Astrocyte of the spinal cord (primary cell): ENCODE measurements around the gene FSTL5.

ENCODE experiments used
- DNase-seq: peaks from one replicate; pipeline ENCODE4 v3.0.0; 2011; ENCODE audit warnings: low read depth, low spot score
- H3K4me3 ChIP-seq: 2 replicates; pipeline ENCODE4 v1.5.1; 2011; ENCODE audit warnings: low read depth, mild to moderate bottlenecking, low read length, moderate library complexity
- in situ Hi-C: cut with HindIII; loops from 2 replicates; pipeline ENCODE4 v1.10.0; 2017; ENCODE audit warnings: low sequenced_read_pairs
- TF ChIP-seq, protein P1 (sequence below): IDR thresholded peaks from 2 replicates; pipeline ENCODE4 v1.5.1; 2012; ENCODE audit warnings: low read depth, mild to moderate bottlenecking, low read length, inconsistent platforms

FSTL5 gene

DNA sequence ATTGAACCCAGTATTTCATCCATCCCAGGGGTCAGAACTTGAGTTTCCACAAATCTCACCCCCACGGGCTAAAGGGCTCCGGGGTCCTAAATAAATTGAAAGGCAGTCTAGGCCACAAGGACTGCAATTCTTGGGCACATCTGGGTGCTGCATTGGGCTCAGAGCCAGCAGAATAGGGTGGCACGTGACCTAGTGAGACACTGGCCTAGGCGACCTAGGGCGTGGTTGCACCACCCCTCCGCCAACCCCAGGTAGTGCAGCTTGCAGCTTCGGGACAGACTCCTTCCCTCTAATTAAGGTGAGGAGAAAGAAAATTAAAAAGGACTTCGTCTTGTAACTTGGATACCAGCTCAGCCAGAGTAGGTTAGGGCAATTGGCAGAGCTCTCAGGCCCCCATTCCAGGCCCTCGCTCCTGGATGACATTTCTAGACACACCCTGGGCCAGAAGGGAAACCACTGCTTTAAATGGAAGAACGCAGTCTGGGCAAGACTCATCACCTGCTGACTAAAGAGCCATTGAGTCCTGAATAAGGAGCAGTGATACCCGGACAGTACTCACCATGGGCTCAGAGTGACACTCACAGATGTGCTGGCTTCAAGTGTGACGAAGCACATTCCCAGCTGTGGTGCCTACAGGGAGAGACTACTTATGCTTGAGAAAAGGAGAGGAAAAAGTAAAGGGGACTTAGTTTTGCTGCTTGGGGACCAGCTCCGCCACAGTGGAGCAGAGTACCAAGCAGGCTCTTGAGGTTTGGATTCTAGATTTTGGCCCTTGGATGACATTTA, 735.4 kb downstream of the FSTL5 start:
- TF ChIP-seq, protein P1, sequence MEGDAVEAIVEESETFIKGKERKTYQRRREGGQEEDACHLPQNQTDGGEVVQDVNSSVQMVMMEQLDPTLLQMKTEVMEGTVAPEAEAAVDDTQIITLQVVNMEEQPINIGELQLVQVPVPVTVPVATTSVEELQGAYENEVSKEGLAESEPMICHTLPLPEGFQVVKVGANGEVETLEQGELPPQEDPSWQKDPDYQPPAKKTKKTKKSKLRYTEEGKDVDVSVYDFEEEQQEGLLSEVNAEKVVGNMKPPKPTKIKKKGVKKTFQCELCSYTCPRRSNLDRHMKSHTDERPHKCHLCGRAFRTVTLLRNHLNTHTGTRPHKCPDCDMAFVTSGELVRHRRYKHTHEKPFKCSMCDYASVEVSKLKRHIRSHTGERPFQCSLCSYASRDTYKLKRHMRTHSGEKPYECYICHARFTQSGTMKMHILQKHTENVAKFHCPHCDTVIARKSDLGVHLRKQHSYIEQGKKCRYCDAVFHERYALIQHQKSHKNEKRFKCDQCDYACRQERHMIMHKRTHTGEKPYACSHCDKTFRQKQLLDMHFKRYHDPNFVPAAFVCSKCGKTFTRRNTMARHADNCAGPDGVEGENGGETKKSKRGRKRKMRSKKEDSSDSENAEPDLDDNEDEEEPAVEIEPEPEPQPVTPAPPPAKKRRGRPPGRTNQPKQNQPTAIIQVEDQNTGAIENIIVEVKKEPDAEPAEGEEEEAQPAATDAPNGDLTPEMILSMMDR = no peak
- no peak overlapping the region for H3K4me3 ChIP-seq
- in situ Hi-C loops = no loop called here
- DNase-seq = no peak

DNA sequence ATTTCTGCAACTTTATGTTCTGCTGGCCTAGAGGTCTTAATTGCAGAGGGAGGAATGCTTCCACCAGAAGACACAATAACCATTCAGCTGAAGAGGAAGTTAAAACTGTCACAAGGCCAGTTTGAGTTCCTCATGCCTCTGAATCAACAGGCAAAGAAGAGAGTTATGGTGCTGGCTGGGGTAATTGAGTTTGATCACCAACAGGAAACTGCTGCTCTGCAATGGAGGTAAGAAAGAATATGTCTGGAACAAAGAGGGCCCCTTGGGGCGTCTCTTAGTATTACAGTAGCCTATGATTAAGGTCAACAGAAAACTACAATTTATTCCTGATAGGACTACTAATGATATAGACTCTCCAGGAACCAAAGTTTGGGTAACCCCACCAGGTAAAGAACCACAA, 744.0 kb downstream of the FSTL5 start:
- in situ Hi-C loops = no loop called here
- no peak for DNase-seq
- H3K4me3 ChIP-seq = no peak overlapping the region
- TF ChIP-seq, protein P1 = peak; percentile 7

DNA sequence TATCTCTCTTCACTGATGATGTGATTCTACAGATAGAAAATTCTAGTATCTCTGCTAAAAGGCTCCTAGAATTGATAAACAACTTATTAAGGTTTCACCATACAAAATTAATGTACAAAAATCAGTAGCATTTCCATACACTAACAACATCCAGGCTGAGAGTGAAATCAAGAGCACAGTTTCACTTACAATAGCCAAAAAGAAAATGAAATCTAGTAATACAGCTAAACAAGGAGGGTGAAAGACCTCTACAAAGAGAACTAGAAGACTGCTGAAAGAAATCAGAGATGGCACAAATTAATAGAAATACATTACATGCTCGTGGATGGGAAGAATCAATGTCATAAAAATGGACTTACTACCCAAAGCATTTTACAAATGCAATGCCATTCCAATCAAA, 751.9 kb downstream of the FSTL5 start:
- TF ChIP-seq, protein P1 = no peak
- in situ Hi-C loops = no loop called here
- no peak for DNase-seq
- no peak overlapping the region for H3K4me3 ChIP-seq

DNA sequence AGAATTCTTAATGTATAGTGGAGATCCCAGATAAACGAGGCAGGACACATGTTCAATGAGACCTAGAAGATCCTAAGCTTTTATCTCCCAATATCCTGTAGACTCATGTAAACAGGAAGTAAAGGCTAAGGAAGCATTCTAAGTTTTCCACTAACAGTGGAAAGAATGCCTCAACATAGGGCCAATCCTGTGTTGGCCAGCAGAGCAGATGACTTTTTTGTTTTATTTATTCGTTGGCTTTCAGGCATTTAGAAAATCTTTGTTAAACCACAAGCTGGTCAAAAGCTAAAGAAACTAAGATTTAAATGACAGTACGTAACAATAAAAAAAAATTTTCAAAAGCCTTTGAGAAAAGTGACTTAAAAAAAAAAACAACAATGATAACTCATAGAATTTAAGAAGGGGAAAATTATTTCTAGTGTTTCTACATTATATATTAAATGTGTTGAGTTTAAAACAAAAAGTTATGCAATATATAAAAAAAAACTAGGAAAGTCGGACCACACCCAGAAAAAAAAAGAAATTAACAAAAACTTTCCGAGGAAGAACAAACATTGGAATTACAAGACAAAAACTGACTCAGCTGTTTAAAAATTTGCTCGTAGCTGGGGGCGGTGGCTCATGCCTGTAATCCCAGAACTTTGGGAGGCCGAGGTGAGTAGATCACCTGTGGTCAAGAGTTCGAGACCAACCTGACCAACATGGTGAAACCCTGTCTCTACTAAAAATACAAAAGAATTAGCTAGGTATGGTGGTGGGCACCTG, 759.3 kb downstream of the FSTL5 start:
- in situ Hi-C loops = no loop called here
- TF ChIP-seq, protein P1 = no peak

DNA sequence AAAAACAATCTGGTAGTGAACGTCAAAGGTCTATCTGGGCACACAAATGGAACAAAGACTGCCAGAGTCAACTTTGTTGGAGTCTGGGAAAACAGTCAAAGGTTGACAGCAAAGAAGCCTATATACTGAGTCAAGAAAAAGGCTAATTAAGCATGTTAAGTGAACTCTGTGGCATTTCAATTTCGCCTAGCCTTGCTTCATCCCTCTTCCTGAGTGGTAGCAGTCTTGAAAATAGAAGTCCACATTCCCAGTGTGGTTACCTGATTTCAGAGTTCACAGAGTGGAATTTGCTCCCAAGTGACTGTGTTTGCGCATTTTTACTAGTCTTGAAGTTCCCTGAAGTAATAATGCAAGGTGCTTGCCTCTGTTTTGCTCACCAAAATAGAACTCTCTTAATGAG, 760.0 kb downstream of the FSTL5 start:
- TF ChIP-seq, protein P1 = no peak
- in situ Hi-C loops = no loop called here
- peak; percentile 6 for DNase-seq
- no peak overlapping the region for H3K4me3 ChIP-seq

More for the DNA sequence above, 759.3 kb downstream of the FSTL5 start:
- peak; percentile 28 for DNase-seq
- no peak overlapping the region for H3K4me3 ChIP-seq

DNA sequence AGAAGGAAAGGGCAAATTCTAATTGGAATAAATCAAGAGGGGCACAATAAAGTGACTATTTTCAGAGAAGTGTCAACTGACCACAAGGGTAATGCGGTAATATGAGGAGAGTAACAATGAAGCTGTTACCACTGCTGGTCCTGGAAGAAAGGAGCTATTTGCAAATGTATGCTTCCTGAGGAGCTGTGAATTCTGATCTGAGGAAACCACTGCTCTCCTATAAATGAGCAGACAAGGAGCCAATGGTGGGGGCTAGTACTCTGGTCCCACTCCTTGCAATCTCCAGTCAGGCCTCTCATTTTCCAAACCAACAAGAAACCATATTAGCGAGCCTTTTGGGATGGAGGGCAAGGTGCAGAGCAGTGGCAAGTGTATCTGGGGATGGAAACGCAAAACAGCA, 770.2 kb downstream of the FSTL5 start:
- no peak for DNase-seq
- no peak overlapping the region for H3K4me3 ChIP-seq
- in situ Hi-C loops = no loop called here
- TF ChIP-seq, protein P1 = no peak
